KMS-11 (cell line): ENCODE measurements around the gene PAK1.

Experiments
- H2AFZ ChIP-seq: fragments of 200-600 bp; sonication (generic); 2 replicates; pipeline ENCODE4 v1.6.1; 2016; ENCODE audit warnings: antibody characterized with exemption, mixed run types, low read depth
- H3K27ac ChIP-seq: fragments of 200-600 bp; sonication (generic); 2 replicates; pipeline ENCODE4 v1.6.1; 2016; ENCODE audit warnings: mild to moderate bottlenecking, mixed run types
- H3K27me3 ChIP-seq: fragments of 200-600 bp; sonication (generic); 2 replicates; pipeline ENCODE4 v1.6.1; 2017; ENCODE audit warnings: mild to moderate bottlenecking, low read depth, mixed run types, moderate library complexity; ENCODE audit not compliant: insufficient read depth
- H3K36me3 ChIP-seq: fragments of 200-600 bp; sonication (generic); 2 replicates; pipeline ENCODE4 v1.6.1; 2017; ENCODE audit warnings: mild to moderate bottlenecking, mixed run types; ENCODE audit not compliant: insufficient read depth
- H3K4me1 ChIP-seq: fragments of 200-600 bp; sonication (generic); 2 replicates; pipeline ENCODE4 v1.6.1; 2016; ENCODE audit warnings: mild to moderate bottlenecking, low read depth, mixed run types; ENCODE audit not compliant: poor library complexity, severe bottlenecking
- H3K4me2 ChIP-seq: fragments of 200-600 bp; sonication (generic); 2 replicates; pipeline ENCODE4 v1.7.0; 2016; ENCODE audit warnings: mild to moderate bottlenecking, mixed run types
- H3K4me3 ChIP-seq: fragments of 200-600 bp; sonication (generic); IDR thresholded peaks from 2 replicates; pipeline ENCODE4 v1.6.1; 2017; ENCODE audit warnings: low read depth, low read length, mixed read lengths; ENCODE audit not compliant: insufficient read depth
- H3K79me2 ChIP-seq: fragments of 200-600 bp; sonication (generic); 2 replicates; pipeline ENCODE4 v1.6.1; 2016; ENCODE audit warnings: low read depth, mixed run types; ENCODE audit not compliant: insufficient read depth
- H3K9ac ChIP-seq: fragments of 200-600 bp; sonication (generic); 2 replicates; pipeline ENCODE4 v1.6.1; 2016; ENCODE audit warnings: mild to moderate bottlenecking, mixed run types
- H4K20me1 ChIP-seq: fragments of 200-600 bp; sonication (generic); 2 replicates; pipeline ENCODE4 v1.6.1; 2016; ENCODE audit warnings: mild to moderate bottlenecking, mixed run types; ENCODE audit not compliant: insufficient read depth
- CTCF ChIP-seq: fragments of 200-600 bp; sonication (generic); conservative IDR thresholded peaks from 2 replicates; pipeline ENCODE4 v1.6.1; 2017; ENCODE audit warnings: low read depth, mild to moderate bottlenecking, antibody characterized with exemption, low read length, moderate library complexity, mixed read lengths

Gene PAK1

GRCh38 chr11:77396911-77397310 is 77.0 kb downstream of the PAK1 start:
- Histone ChIP-seq H3K4me2 (no peak overlapping the region), H3K4me3 (no peak overlapping the region), H3K27ac (no peak overlapping the region), H3K9ac (no peak overlapping the region), H3K36me3 (no peaks in the 10 kb centered on the region), H3K79me2 (no peaks in the 10 kb centered on the region), H3K4me1 (no peaks in the 10 kb centered on the region), H3K27me3 (no peaks in the 10 kb centered on the region), H2AFZ (no peak overlapping the region), H4K20me1 (no peaks in the 10 kb centered on the region)
- no peak for TF ChIP-seq CTCF

GRCh38 chr11:77396305-77396704 is 77.6 kb downstream of the PAK1 start:
- H4K20me1 ChIP-seq, result no peaks in the 10 kb centered on the region
- no peak overlapping the region for H2AFZ ChIP-seq
- no peak overlapping the region for H3K4me3 ChIP-seq
- no peaks in the 10 kb centered on the region for H3K27me3 ChIP-seq
- H3K4me2 ChIP-seq, result no peak overlapping the region
- no peak for TF ChIP-seq CTCF
- no peak overlapping the region for H3K27ac ChIP-seq
- no peaks in the 10 kb centered on the region for H3K4me1 ChIP-seq
- no peaks in the 10 kb centered on the region for H3K79me2 ChIP-seq
- H3K9ac ChIP-seq, result no peak overlapping the region
- H3K36me3 ChIP-seq, result no peaks in the 10 kb centered on the region

- Histone ChIP-seq H3K27ac (no peak overlapping the region), H2AFZ (no peak overlapping the region), H3K36me3 (no peaks in the 10 kb centered on the region), H3K4me1 (no peaks in the 10 kb centered on the region), H3K4me2 (no peak overlapping the region), H3K79me2 (no peaks in the 10 kb centered on the region), H4K20me1 (no peaks in the 10 kb centered on the region), H3K9ac (no peak overlapping the region), H3K27me3 (no peaks in the 10 kb centered on the region), H3K4me3 (no peak overlapping the region)
- TF ChIP-seq CTCF, result no peak
These were observed 78.3 kb downstream of the PAK1 start for GRCh38 chr11:77395460-77396173.

GRCh38 chr11:77392842-77393241 is 81.1 kb downstream of the PAK1 start:
- Histone ChIP-seq H2AFZ (no peak overlapping the region), H3K4me2 (no peak overlapping the region), H3K4me3 (no peak overlapping the region), H3K27ac (no peak overlapping the region), H4K20me1 (no peaks in the 10 kb centered on the region), H3K27me3 (no peaks in the 10 kb centered on the region), H3K9ac (no peak overlapping the region), H3K36me3 (no peaks in the 10 kb centered on the region), H3K79me2 (no peaks in the 10 kb centered on the region), H3K4me1 (no peaks in the 10 kb centered on the region)
- TF ChIP-seq CTCF, result no peak
